ENCODE measurements around the gene ZC3H12C. TPM values are rescaled to one million over a fixed set of nuclear protein-coding genes. Genes with fewer than 3 reads are reported as not detected.

Gene ZC3H12C
- total and polyA plus RNA-seq, 10 of the 15 experiments (the other 5 are each of a cell fraction or from before 2014, with no cell fraction given), result 0.31 to 31.0 (median 3.7) TPM

DNA sequence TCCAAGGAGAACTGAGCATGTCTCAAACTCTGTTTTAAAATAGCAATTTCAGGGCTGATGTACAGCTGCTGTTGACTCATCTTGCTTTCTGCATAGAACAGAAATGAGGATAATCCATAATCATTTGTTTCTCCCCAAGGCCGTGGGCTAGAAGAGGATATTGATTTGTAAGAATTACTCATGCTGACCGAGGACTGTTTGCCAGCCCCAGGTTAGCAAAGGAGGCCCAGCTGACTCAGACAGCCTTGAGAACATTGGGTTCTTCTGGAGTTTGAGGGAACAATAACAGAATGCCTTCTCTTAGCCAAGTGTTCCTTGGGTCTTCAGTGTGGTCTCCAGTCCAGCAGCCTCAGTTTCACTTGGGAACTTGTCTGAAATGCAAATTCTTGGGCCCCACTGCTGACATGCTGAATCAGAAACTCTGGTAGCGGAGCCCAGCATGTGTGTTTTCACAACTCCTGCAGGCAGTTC, 92.0 kb downstream of the ZC3H12C start:
- Histone ChIP-seq H4K20me1 (ENCODE audit: control insufficient read depth, insufficient read depth) (no peaks in the 10 kb centered on the region), H3K4me2 (ENCODE audit: control insufficient read depth, insufficient read depth) (no peak overlapping the region), H2AFZ (ENCODE audit: control insufficient read depth, low read depth, low read length) (no peak overlapping the region), H3K79me2 (ENCODE audit: control insufficient read depth, insufficient read depth, low read length) (no peaks in the 10 kb centered on the region), H3K27me3 (replicated peaks in 1 of 2; ENCODE audit: control insufficient read depth in 2 of 2, insufficient read depth in 2 of 2, low read length in 1 of 2) (peaks cover 0 to 3% of the 10 kb centered on the region in 2 experiments; a peak in 2 of 4 replicates), H3K4me3 (no peak overlapping the region), H3K36me3 (ENCODE audit: control insufficient read depth in 2 of 2, insufficient read depth in 2 of 2, low read length in 1 of 2) (no peaks in the 10 kb centered on the region), H3K4me1 (ENCODE audit: control insufficient read depth, insufficient read depth, low read length) (0 out of 2 replicates have a peak, but pooled peaks cover 3% of the 10 kb centered on the region), H3K9me3 (replicated peaks; ENCODE audit: control insufficient read depth, insufficient read depth, low read length) (no peaks in the 10 kb centered on the region), H3K9ac (ENCODE audit: control insufficient read depth, insufficient read depth, low read length) (no peak overlapping the region), H3K27ac (ENCODE audit: control insufficient read depth, insufficient read depth) (no peak overlapping the region)
- POLR2A ChIA-PET, result interaction anchor here (0.5 kb wide), 1 partner anchor 50 kb away, joined by 8 read pairs; no protein-coding TSS in a partner anchor
- SMC1A ChIA-PET (ENCODE audit: uncharacterized antibody, unreplicated experiment), result interaction anchor here (1.0 kb wide), 2 partner anchors 229 to 238 kb away, joined by 3 read pairs; no protein-coding TSS in a partner anchor
- RAD21 ChIA-PET (ENCODE audit: unreplicated experiment), result interaction anchor here (1.2 to 1.9 kb wide), 2 partner anchors 16 to 332 kb away, joined by 3 to 5 read pairs; no protein-coding TSS in a partner anchor
- 32% methylated on average over 3 of the region's 3 CpGs for WGBS (ENCODE audit: insufficient coverage, insufficient replicate concordance, low lambda C conversion rate, missing lambda C conversion rate)
- BruUV-seq (replicated peaks), result no TSS peak
- DNase-seq (ENCODE audit: low read depth, low spot score) (no peak), ATAC-seq (no peak), FAIRE-seq (no peak)
- TF ChIP-seq ZNF384 (IDR thresholded peaks at IDR 0.05; ENCODE audit: borderline replicate concordance, low read depth, low read length), result no peak
- no peak for TF ChIP-seq CREB1 (IDR thresholded peaks at IDR 0.05; ENCODE audit: low read depth)
- no peak for TF ChIP-seq FOXM1 (IDR thresholded peaks at IDR 0.05; ENCODE audit: low read depth, low read length)
- intact Hi-C loops (cut with micrococcal nuclease; ENCODE audit: unreplicated experiment), result no loop called here
- CTCF ChIA-PET, result interaction anchor here (1.3 to 1.4 kb wide), 3 partner anchors 10 to 246 kb away, joined by 3 to 4 read pairs (median 3); no protein-coding TSS in a partner anchor
- in situ Hi-C loops (cut with MboI), result no loop called here

DNA sequence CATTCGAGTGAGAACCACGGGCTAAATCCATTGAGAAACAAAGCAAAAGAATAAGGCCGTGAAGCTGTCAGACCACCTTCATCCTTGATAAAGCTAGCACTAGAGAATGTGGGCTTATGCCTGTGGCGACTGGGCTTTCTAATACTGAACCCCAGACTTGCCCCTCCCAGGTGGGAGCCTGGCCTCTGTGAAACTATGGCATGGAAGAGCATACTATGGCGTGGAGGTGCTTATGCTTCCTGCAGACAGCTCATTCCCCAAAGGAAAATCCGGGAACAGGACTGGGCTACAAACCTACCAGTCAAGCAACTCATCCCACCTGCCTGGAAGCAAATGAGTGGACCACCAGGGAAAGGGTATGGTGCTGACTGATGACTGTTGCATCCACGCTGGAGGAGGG, 92.4 kb downstream of the ZC3H12C start:
- Histone ChIP-seq H3K4me1 (ENCODE audit: control insufficient read depth, insufficient read depth, low read length) (0 out of 2 replicates have a peak, but pooled peaks cover 3% of the 10 kb centered on the region), H2AFZ (ENCODE audit: control insufficient read depth, low read depth, low read length) (no peak overlapping the region), H3K27me3 (replicated peaks in 1 of 2; ENCODE audit: control insufficient read depth in 2 of 2, insufficient read depth in 2 of 2, low read length in 1 of 2) (peaks cover 0 to 3% of the 10 kb centered on the region in 2 experiments; a peak in 2 of 4 replicates), H3K4me3 (no peak overlapping the region), H3K9me3 (replicated peaks; ENCODE audit: control insufficient read depth, insufficient read depth, low read length) (no peaks in the 10 kb centered on the region; the same call in 2 of the 3 replicates), H3K27ac (ENCODE audit: control insufficient read depth, insufficient read depth) (no peak overlapping the region), H3K9ac (ENCODE audit: control insufficient read depth, insufficient read depth, low read length) (no peak overlapping the region), H3K36me3 (ENCODE audit: control insufficient read depth in 2 of 2, insufficient read depth in 2 of 2, low read length in 1 of 2) (no peaks in the 10 kb centered on the region), H3K79me2 (ENCODE audit: control insufficient read depth, insufficient read depth, low read length) (no peaks in the 10 kb centered on the region), H4K20me1 (ENCODE audit: control insufficient read depth, insufficient read depth) (no peaks in the 10 kb centered on the region), H3K4me2 (ENCODE audit: control insufficient read depth, insufficient read depth) (no peak overlapping the region)
- no peak for ATAC-seq
- DNase-seq (ENCODE audit: low read depth, low spot score), result no peak
- CTCF ChIA-PET, result interaction anchor here (1.3 to 1.4 kb wide), 3 partner anchors 10 to 246 kb away, joined by 3 to 4 read pairs (median 3); no protein-coding TSS in a partner anchor
- in situ Hi-C loops (cut with MboI) (no loop called here), intact Hi-C loops (cut with micrococcal nuclease; ENCODE audit: unreplicated experiment) (no loop called here)
- no peak for FAIRE-seq
- SMC1A ChIA-PET (ENCODE audit: uncharacterized antibody, unreplicated experiment), result interaction anchor here (1.0 kb wide), 1 partner anchor 229 kb away, joined by 3 read pairs; no protein-coding TSS in a partner anchor
- RAD21 ChIA-PET (ENCODE audit: unreplicated experiment), result interaction anchor here (1.2 to 1.9 kb wide), 2 partner anchors 15 to 333 kb away, joined by 3 to 5 read pairs; no protein-coding TSS in a partner anchor
- 47% methylated on average over 7 of the region's 7 CpGs for WGBS (ENCODE audit: insufficient coverage, insufficient replicate concordance, low lambda C conversion rate, missing lambda C conversion rate)
- no TSS peak for BruUV-seq (replicated peaks)
- POLR2A ChIA-PET, result interaction anchor here (0.5 kb wide), 1 partner anchor 51 kb away, joined by 8 read pairs; no protein-coding TSS in a partner anchor
- TF ChIP-seq IKZF1 (conservative IDR thresholded peaks at IDR 0.05), result no peak
- TF ChIP-seq TCF7 (IDR thresholded peaks at IDR 0.05; ENCODE audit: borderline replicate concordance), result no peak
- no peak for TF ChIP-seq CEBPB (IDR thresholded peaks at IDR 0.05; ENCODE audit: borderline replicate concordance in 1 of 2, low read depth in 2 of 2, low read length in 2 of 2)
- TF ChIP-seq YBX1 (IDR thresholded peaks at IDR 0.05), result no peak
- TF ChIP-seq ZBTB11 (CRISPR knock-in tag; IDR thresholded peaks at IDR 0.05), result no peak
- TF ChIP-seq, protein P1, sequence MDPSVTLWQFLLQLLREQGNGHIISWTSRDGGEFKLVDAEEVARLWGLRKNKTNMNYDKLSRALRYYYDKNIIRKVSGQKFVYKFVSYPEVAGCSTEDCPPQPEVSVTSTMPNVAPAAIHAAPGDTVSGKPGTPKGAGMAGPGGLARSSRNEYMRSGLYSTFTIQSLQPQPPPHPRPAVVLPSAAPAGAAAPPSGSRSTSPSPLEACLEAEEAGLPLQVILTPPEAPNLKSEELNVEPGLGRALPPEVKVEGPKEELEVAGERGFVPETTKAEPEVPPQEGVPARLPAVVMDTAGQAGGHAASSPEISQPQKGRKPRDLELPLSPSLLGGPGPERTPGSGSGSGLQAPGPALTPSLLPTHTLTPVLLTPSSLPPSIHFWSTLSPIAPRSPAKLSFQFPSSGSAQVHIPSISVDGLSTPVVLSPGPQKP (IDR thresholded peaks at IDR 0.05; ENCODE audit: low read depth, low read length), result no peak
- TF ChIP-seq PAX8 (IDR thresholded peaks at IDR 0.05), result no peak
